Panc1 (cell line): ENCODE data around the gene LYRM4. TPM values are rescaled to one million over a fixed set of nuclear protein-coding genes. Genes with fewer than 3 reads are reported as not detected.

Experiments used
- ATAC-seq: fragments of 200-7000 bp; cut with Tn5 transposase; 2 replicates; pipeline ENCODE4 v1.9.1; 2020; ENCODE audit warnings: mild to moderate bottlenecking, moderate library complexity
- BruUV-seq: library from RNA; stranded (reverse); fragments of 400-500 nt; replicated peaks from 2 replicates; lab custom pipeline; 2021; lab: Mats Ljungman, UMichigan
- CTCF ChIA-PET: fragments of 300-600 bp; sonication (Branson Sonifier 250); formaldehyde crosslinking; loops from one replicate; lab custom pipeline; 2022; ENCODE audit warnings: antibody characterized with exemption; lab: Charles Lee
- POLR2A ChIA-PET: fragments of 300-600 bp; sonication (Branson Sonifier 250); formaldehyde crosslinking; loops from one replicate; lab custom pipeline; 2022; ENCODE audit warnings: antibody characterized with exemption; lab: Charles Lee
- DNase-seq: peaks from one replicate; pipeline ENCODE4 v3.0.0-alpha.2; 2010; ENCODE audit warnings: low read depth, low spot score
- H3K27ac ChIP-seq: 2 replicates; pipeline ENCODE4 v1.5.1; 2011; ENCODE audit warnings: mild to moderate bottlenecking, low read length, inconsistent platforms
- H3K27me3 ChIP-seq: fragments of 200-500 bp; sonication (Bioruptor generic); 2 replicates; pipeline ENCODE4 v1.6.0; 2014; ENCODE audit warnings: low read length, inconsistent platforms; ENCODE audit not compliant: control insufficient read depth, insufficient read depth
- H3K36me3 ChIP-seq: fragments of 200-500 bp; sonication (Bioruptor generic); 2 replicates; pipeline ENCODE4 v1.5.1; 2014; ENCODE audit warnings: inconsistent platforms, mild to moderate bottlenecking, low read length, moderate library complexity; ENCODE audit not compliant: control insufficient read depth, insufficient read depth
- H3K4me1 ChIP-seq: 2 replicates; pipeline ENCODE4 v1.5.1; 2011; ENCODE audit warnings: inconsistent platforms, mild to moderate bottlenecking, low read length, moderate library complexity; ENCODE audit not compliant: control insufficient read depth, insufficient read depth
- H3K4me3 ChIP-seq, 2 experiments: 2 replicates each; pipeline ENCODE4 v1.5.1; 2011 to 2012; ENCODE audit warnings: low read depth in 2 of 2, low read length in 2 of 2, mild to moderate bottlenecking in 2 of 2, inconsistent platforms in 1 of 2, moderate library complexity in 1 of 2
- H3K9me3 ChIP-seq: fragments of 200-500 bp; sonication (Bioruptor generic); 2 replicates; pipeline ENCODE4 v1.5.1; 2014; ENCODE audit warnings: low read depth, mild to moderate bottlenecking, inconsistent platforms, low read length, moderate library complexity; ENCODE audit not compliant: control insufficient read depth, insufficient read depth
- CTCF ChIP-seq: fragments of 450-650 bp; IDR thresholded peaks from 2 replicates; pipeline ENCODE4 v1.5.1; 2017; ENCODE audit warnings: mild to moderate bottlenecking
- POLR2AphosphoS5 ChIP-seq: IDR thresholded peaks from 2 replicates; pipeline ENCODE4 v1.6.1; 2012; ENCODE audit warnings: mild to moderate bottlenecking, low read depth, low read length, moderate library complexity
- REST ChIP-seq, 2 experiments: IDR thresholded peaks; 2 replicates each; pipeline ENCODE4 v1.6.1; 2011 to 2012; ENCODE audit warnings: low read depth in 2 of 2, control low read depth in 1 of 2, low read length in 1 of 2, mild to moderate bottlenecking in 1 of 2, moderate library complexity in 1 of 2; ENCODE audit not compliant: insufficient read depth in 1 of 2
- SIN3A ChIP-seq: IDR thresholded peaks from 2 replicates; pipeline ENCODE4 v1.6.1; 2012; ENCODE audit warnings: low read depth, mild to moderate bottlenecking, low read length, moderate library complexity, borderline replicate concordance; ENCODE audit not compliant: insufficient read depth
- TCF7L2 ChIP-seq: IDR thresholded peaks from 2 replicates; pipeline ENCODE4 v1.6.1; 2011; ENCODE audit warnings: mild to moderate bottlenecking, low read depth, low read length, inconsistent platforms
- in situ Hi-C: cut with HindIII; loops from 2 replicates; pipeline ENCODE4 v1.10.0; 2016; ENCODE audit warnings: low sequenced_read_pairs, low pct_unique_long_range_greater_than_20kb
- intact Hi-C: fragments of 100-400 bp; cut with micrococcal nuclease; formaldehyde crosslinking; loops from one replicate; pipeline ENCODE4 v1.10.0; 2022; ENCODE audit not compliant: unreplicated experiment
- total RNA-seq: library from RNA; stranded (reverse); gene quantifications from one replicate; pipeline ENCODE4 v1.2.1, GENCODE V29; 2021; ENCODE audit not compliant: unreplicated experiment

The LYRM4 gene
- total RNA-seq, 1 experiment from 2014 or later, result 27.4 TPM

GRCh38 chr6:5130135-5130866 is 130.4 kb downstream of the LYRM4 start:
- intact Hi-C loops (no loop called here), in situ Hi-C loops (no loop called here)
- no peak overlapping the region for H3K27ac ChIP-seq
- ChIA-PET POLR2A (no interaction called here), CTCF (no interaction called here)
- H3K4me1 ChIP-seq, result no peaks in the 10 kb centered on the region
- ATAC-seq (no peak), DNase-seq (no peak)
- no TSS peak for BruUV-seq
- no peaks in the 10 kb centered on the region for H3K36me3 ChIP-seq
- no peak overlapping the region for H3K4me3 ChIP-seq
- H3K9me3 ChIP-seq, result no peaks in the 10 kb centered on the region
- no peak for TF ChIP-seq POLR2AphosphoS5
- TF ChIP-seq CTCF, result no peak
- no peak for TF ChIP-seq SIN3A
- no peak for TF ChIP-seq TCF7L2
- no peak for TF ChIP-seq REST (IDR thresholded peaks at IDR 0.05; ENCODE audit: insufficient read depth in 1 of 2, low read depth in 2 of 2, low read length in 1 of 2)
- no peaks in the 10 kb centered on the region for H3K27me3 ChIP-seq

GRCh38 chr6:5128351-5128750 is 132.4 kb downstream of the LYRM4 start:
- H3K9me3 ChIP-seq, result no peaks in the 10 kb centered on the region
- in situ Hi-C loops (no loop called here), intact Hi-C loops (no loop called here)
- no TSS peak for BruUV-seq
- DNase-seq (no peak), ATAC-seq (no peak)
- no peak overlapping the region for H3K27ac ChIP-seq
- H3K4me1 ChIP-seq, result no peaks in the 10 kb centered on the region
- no peaks in the 10 kb centered on the region for H3K27me3 ChIP-seq
- ChIA-PET CTCF (no interaction called here), POLR2A (no interaction called here)
- H3K4me3 ChIP-seq, result no peak overlapping the region
- no peak for TF ChIP-seq POLR2AphosphoS5
- no peak for TF ChIP-seq TCF7L2
- TF ChIP-seq SIN3A, result no peak
- no peaks in the 10 kb centered on the region for H3K36me3 ChIP-seq

- H3K27me3 ChIP-seq, result no peaks in the 10 kb centered on the region
- no peak for ATAC-seq
- intact Hi-C loops (no loop called here), in situ Hi-C loops (no loop called here)
- H3K9me3 ChIP-seq, result no peaks in the 10 kb centered on the region
- H3K36me3 ChIP-seq, result no peaks in the 10 kb centered on the region
- TF ChIP-seq POLR2AphosphoS5, result no peak
- DNase-seq, result no peak
- H3K27ac ChIP-seq, result no peak overlapping the region
- ChIA-PET CTCF (no interaction called here), POLR2A (no interaction called here)
- no peaks in the 10 kb centered on the region for H3K4me1 ChIP-seq
- BruUV-seq, result no TSS peak
- no peak overlapping the region for H3K4me3 ChIP-seq
Observed at GRCh38 chr6:5127106-5127687, 133.6 kb downstream of the LYRM4 start.
